GM19467 (cell line): ENCODE measurements around the gene TCEAL1.
"Not testable (repeated sequence)": the region's sequence is repeated elsewhere in the genome, so short reads cannot be mapped to it uniquely, and the experiment has no call there.

Experiments
- ATAC-seq: cut with Tn5 transposase; IDR thresholded peaks from one replicate; pipeline ENCODE4 v1.9.1; 2021; ENCODE audit warnings: mild to moderate bottlenecking, moderate library complexity; ENCODE audit not compliant: unreplicated experiment

TCEAL1 gene

GRCh38 chrX:103631145-103631544 lies 2.4 kb downstream of the TCEAL1 start:
- ATAC-seq = no peak

DNA sequence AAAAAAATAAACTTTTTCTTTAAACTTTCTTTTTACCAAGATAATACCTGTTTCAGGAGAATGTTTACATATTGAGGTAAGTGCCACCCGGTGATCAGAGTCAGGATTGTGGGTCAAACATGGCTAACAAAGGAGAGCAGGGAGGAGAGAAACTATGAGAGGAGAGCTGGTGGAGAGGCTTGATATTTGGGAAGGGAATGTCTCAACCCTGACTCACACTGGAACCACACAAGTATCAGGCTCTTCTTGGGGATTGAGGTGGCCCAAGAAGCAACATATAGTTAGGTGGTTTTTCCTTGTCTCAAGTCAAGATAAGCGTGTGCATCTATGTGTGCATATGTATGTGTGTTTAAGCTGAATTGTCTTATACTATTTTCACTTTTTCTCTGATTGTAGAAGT lies 6.7 kb downstream of the TCEAL1 start:
- ATAC-seq = no peak

- ATAC-seq = no peak
These were observed 9.0 kb downstream of the TCEAL1 start for GRCh38 chrX:103637604-103638338.

GRCh38 chrX:103638479-103639346 lies 9.9 kb downstream of the TCEAL1 start:
- ATAC-seq = not testable (repeated sequence)

GRCh38 chrX:103640401-103641155 lies 11.8 kb downstream of the TCEAL1 start:
- no peak for ATAC-seq

- ATAC-seq = no peak
These were observed 15.3 kb downstream of the TCEAL1 start for GRCh38 chrX:103644125-103644524.

DNA sequence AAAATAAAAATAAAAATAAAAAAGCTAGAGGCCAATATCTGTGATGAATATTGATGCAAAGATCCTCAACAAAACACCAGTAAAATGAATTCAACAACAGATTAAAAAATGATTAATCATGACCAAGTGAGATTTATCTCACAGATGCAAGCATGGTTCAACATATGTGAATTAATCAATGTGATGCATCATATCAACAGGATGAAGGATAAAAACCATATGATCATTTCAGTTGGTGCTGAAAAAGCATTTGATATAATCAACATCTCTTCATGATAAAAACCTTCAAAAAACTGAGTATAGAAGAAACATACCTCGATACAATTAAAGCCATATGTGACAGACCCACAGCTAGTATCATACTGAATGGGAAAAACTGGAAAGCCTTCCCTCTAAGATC lies 18.9 kb downstream of the TCEAL1 start:
- no peak for ATAC-seq

- ATAC-seq = no peak
These were observed 22.5 kb downstream of the TCEAL1 start for GRCh38 chrX:103651151-103651773.

DNA sequence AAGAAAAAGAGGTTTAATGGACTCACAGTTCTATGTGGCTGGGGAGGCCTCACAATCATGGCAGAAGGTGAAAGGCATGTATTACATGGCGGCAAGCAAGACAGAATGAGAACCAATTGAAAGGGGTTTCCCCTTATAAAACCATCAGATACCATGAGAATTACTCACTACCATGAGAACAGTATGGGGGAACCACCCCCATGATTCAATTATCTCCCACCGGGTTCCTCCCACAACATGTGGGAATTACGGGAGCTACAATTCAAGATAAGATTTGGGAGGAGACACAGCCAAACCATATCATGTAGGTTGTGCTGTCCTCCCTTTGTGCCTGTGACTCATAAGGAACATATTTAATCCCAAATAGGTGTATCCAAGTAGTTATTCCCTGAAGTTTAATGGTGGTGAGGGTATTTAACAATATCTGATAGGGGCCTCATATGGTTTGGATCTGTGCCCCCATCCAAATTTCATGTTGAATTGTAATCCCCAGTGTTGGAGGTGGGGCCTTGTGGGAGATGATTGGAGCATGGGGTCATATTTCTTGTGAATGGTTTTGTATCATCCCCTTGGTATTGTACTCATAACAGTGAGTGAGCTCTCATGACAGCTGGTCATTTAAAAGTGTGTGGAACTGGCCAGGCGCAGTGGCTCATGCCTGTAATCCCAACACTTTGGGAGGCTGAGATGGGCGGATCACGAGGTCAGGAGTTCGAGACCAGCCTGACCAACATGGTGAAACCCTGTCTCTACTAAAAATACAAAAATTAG lies 26.6 kb downstream of the TCEAL1 start:
- not testable (repeated sequence) for ATAC-seq

GRCh38 chrX:103656617-103657016 lies 27.8 kb downstream of the TCEAL1 start:
- ATAC-seq = no peak

GRCh38 chrX:103657066-103657465 lies 28.3 kb downstream of the TCEAL1 start:
- not testable (repeated sequence) for ATAC-seq

DNA sequence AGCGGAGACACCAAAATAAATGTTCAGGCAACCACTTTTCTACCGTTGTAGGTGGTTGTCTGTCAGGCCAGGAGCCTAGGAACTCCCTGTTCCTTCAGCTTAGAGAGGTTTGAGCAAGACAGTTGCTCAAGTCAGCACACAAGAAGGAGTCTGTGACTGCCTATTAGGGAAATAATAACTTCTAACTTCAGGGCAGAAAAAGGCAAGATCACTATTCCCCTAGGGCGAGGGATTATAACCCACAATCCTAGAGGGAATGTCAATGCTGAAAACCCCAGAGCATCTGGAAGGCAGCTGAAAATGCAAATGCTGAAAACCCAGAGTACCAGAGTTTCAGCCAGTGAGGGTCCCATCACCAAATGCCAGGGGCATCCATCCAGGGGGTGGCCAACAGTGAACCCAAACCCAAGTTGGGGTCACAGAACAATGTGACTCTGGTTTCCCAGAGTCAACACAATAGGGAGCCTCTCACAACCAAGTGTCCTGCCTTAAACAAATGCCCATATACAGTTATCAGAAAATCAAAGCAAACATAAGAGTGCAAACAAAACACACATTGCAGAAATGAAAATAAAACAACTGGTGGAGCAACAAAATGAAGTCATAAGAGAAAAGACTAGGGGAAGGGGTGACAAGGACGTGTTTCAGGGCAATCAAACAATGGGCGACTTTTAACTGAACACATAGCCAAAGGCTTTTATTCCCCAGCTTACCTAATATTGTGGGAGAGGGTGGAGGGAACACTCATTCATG lies 30.1 kb downstream of the TCEAL1 start:
- no peak for ATAC-seq

- not testable (repeated sequence) for ATAC-seq
These were observed 30.7 kb downstream of the TCEAL1 start for GRCh38 chrX:103659460-103659859.

DNA sequence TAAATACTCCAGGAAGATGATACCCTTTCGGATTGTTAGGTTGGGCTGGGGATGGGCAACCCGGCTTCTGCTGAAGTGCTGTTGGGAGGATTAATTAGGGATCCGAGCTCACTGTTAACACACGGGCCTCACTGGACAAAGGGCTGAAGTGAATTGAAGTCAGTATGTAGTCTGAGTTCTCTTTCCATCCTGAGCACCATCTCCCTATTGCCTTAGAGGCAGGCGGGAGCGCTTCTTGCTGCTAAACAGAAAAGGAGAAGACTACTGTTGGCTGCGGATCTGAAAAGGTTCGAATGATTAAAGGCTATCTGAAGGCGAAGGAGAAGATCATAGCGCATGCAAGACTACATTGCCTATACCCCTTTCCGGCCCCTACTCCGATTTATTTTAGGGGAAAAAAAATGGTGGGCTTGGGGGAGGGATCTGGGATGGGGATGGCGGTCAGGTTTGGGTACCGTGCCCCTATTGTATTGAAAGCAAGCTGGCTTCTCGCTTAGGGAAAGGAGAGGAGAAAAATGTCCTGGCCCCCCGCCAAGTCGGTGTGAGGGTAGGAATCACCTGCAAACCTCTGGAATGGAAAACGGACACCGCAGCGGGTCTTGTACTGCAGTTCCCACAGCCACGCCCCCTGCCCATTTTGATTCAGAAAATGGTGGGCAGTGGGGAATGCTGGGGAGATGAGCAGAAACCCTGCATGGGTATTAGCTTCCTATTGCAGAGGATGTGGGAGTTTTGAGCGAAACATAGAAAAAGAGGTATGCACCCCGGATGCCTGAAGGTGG lies 35.4 kb downstream of the TCEAL1 start:
- ATAC-seq = no peak

DNA sequence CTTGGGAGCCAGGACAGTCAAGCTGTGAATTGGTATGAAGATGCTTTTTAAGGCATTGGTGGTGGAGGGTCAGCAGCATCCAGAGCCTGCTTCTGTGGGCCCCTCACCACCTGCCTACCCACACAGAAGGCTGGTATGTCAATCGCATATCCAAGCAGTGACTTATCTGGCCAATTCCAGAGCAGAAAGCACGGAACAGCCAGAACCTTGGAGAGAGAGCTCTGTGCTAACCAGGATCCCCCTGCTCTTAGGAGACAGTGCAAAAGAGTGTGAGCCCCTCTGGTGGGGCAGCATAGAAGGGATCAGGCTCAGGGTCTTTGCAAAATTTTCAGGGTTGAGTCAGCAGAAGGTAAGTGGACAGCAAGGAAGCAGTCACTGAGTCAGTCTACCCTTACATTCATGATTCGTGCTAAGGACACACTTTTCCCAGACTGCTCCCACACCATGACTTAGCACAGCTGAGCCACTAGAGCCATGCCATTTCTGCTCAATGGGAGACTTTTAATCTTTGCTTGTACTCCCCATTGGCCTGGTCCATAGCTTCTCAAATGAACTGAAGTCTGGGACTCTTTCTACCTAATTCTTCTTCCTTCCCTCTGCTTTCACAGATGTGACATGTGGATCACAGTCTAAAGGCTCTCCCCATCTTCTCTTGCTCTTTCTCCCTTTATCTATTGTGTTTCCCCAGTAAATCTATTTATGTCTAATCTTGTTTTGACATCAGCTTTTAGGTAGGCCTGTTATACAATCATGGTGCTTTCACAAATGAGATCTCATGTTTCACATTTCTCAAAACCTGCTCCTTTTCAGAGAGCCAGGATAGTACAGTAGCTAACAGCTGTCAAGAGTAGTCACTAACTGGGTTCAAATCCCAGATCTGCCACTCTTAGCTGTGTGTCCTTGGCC lies 37.7 kb downstream of the TCEAL1 start:
- no peak for ATAC-seq

- no peak for ATAC-seq
These were observed 41.0 kb downstream of the TCEAL1 start for GRCh38 chrX:103669745-103670144.

DNA sequence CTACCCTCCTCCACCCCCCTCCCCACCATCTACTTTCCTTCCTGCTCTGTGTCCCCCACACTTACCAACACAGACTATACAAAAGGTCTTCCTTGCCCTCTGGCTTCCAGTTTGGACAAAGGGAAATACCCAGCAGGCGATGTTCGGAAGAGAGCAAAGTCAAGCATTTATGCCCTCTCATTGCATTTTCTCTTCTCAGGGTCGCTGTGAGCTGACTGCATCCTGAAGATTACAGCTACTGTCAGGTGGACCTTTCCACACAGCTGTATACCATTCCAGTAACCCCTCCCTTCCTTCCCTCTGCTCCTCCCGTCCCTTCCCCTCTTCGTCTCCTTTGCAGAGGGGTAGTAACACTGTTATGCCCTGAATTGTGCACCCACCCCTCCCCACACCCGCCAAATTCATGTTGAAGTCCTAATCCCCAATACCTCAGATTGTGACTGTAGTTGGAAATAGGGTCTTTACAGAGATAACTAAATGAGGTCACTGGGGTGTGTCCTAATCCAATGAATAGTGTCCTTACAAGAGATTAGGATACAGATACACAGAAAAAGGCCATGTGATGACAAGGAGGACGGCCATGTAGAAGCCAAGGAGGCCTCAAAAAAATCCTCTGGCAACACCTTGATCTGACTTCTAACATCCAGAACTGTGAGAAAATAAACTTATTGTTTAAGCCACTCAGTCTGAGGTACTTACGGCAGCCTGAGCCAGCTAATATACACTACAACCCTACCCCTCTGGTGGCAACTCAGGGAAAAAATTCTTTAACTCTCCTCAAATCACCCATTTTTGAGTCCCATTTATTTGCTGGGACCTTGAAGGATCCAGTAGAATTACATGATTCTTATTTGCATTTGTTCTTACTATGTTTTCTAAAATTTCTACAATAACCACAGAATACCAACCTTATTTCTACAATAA lies 46.0 kb downstream of the TCEAL1 start:
- ATAC-seq = no peak
